Measurements from ENCODE around the gene TUBB.

The TUBB gene

GRCh38 chr6:30687659-30688431 is 32.3 kb upstream of the TUBB start:
- no peak for DNase-seq (ENCODE audit: low read depth, low spot score)

GRCh38 chr6:30688569-30688968 is 31.6 kb upstream of the TUBB start:
- DNase-seq (ENCODE audit: low read depth, low spot score) = no peak

DNA sequence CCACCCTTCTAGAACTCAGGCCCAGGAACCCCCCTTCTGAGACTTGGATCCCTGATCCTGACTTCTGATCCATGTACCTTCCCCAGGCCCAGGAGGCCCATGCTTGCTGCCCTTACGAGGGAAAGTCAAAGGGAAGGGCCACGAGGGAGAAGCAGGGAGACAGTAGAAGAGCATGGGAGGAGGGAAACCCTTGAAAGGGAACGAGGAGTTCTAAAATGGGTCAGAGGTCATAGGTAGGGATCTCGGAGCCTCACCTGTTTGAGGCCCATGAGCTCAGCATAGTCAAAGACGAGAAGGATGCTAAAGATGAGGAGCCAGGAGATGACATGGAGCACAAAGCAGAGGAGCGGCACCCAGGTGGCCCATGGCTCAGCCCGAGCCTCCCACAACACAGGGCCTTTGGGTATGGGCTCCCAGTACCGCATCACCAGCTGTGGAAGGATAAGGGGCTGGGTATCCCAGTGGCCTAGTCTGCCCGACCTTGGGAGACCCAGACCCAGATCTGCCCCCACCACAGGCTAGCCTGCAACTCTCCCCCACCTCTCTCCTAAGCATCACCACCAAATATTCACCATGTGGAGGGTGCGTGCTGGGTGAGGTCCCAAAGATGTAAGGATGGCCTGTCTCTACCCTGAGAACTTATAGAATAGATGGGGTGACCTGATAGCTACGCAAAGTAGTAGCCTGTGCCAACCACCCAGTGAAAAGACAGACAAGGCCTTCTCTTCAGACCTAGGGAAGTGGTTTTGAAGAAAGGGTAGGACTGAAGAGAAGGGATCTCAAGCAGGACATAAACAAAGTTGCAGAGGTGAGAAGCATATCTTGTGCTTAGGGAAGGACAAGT is 30.9 kb upstream of the TUBB start:
- no peak for DNase-seq (ENCODE audit: low read depth, low spot score)

GRCh38 chr6:30689985-30690384 is 30.2 kb upstream of the TUBB start:
- no peak for DNase-seq (ENCODE audit: low read depth, low spot score)

DNA sequence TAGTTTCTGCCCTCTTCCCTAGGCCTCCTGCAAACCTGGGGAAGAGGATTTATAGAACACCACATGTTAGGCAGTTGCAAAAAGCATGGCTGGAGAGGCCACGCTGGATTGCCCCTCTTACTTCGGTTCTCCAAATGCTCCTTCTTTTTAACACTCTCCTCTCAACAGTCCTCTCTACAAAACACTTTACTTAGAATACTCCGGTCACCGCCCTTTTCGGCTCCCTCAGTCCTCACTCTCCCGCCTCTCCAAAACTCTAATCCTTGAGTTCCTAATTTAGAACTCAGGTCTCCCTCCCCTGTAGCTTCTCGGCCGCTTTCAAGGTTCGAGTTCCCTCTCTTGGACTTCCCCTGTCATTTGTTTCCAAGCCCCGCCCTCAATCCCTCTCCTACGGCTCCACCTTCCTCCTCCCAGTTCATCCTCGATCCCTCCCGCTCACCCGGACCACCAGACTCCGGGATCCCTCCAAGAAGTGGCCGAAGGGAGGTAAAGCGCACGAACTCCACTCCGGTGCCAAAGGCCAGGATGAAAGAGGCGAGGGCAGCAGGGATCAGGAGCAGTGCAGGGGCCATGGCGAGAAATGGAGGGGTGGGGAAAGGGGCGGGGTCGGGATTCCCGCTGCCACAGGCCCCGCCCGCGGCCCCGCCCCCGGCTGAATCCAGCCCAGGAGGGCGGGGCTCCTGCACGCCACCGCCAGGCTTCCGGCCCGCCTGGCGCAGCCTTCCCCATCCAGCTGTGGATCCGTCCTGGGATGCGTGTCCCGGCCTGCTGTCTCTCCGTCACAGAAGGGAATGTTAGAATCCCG is 29.5 kb upstream of the TUBB start, which contains the start of gene NRM:
Gene NRM (minus strand): TSS at position 582 of the 805 bp plus-strand sequence. CDS start 10 bp downstream, at position 572.
- DNase-seq (ENCODE audit: low read depth, low spot score) = no peak

DNA sequence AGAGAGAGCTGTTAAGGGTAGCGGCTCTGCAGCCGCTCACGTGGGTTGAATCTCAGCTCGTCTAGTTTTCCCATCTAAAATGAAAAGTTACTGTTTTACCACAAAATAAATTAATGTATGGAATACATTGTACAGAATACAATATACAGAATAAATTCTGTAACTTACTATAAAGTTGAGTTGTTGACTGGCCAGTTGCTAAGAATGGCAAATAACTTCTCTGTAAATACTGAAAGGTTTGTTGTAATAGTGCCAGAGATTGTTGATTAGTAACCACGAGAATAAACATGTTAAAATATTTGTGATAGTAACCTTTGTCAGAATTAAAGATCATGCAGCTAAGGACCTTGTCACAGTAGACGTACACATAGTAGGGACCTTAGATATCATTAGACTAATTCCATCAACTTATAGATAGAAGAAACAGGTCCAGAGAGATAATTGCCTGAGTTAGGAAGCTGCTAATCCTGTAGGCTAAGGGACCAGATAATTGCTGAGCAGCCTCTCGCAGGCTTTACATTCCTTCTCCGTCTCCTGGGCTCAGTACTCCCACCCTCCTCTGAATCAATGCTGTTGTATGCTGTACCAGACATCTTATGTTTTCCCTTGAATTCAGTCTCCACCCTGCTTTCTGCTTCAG is 28.8 kb upstream of the TUBB start:
- DNase-seq (ENCODE audit: low read depth, low spot score) = no peak

DNA sequence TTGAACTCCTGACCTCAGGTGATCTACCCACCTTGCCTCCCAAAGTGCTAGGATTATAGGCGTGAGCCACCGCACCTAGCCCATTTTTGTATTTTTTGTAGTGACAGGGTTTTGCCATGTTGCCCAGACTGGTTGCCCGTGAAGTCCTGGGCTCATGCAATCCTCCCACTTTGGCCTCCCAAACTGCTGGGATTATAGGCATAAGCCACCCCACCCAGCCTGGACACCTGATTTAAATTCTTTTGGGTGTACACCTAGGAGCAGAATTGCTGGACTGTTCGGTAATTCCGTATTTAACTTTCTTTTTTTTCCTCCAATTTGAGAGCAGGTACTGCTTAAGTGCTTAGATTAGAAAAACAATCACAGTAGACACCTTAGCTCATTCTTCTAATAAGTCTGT is 23.7 kb upstream of the TUBB start:
- no peak for DNase-seq (ENCODE audit: low read depth, low spot score)

DNA sequence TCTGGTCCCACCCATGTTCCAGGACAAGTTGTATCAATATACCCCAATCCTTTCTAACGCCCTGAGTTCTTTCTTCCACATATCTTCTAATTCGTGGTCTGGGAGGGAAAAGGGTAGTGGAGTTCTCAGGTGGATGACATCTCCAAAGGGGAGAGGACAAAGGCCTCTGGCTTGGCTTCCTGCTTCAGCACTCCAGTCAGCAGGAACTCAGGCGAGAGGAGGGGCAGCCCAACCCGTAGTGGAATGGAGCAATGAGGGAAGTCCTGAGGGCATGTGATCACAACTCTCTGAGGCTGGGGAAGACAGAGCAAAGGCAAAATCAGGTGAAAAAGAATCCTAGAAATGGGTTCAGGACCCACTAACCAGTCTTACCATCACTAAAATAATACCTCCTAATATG is 19.8 kb upstream of the TUBB start:
- no peak for DNase-seq (ENCODE audit: low read depth, low spot score)

DNA sequence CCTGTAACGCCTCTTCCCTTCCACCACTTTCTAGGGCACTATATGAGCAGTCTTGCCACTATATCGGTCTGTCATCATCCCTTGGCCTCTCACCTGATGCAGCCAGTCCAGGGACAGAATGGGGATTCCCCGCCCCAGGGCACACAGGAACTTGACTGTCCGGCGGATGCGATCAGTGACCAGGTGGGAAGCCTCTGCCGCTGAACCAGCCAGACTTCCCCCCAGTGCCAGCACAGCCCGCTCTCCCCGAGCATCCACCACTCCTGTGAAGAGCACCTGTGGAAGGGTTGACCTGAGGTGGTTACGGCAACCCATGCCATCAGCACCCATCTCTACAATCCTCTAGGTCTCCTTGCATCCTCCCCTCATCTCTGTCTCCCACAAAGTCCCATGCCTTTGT is 17.1 kb upstream of the TUBB start:
- DNase-seq (ENCODE audit: low read depth, low spot score) = no peak

- no peak for DNase-seq (ENCODE audit: low read depth, low spot score)
Measured at GRCh38 chr6:30703821-30704220, 16.3 kb upstream of the TUBB start.

DNA sequence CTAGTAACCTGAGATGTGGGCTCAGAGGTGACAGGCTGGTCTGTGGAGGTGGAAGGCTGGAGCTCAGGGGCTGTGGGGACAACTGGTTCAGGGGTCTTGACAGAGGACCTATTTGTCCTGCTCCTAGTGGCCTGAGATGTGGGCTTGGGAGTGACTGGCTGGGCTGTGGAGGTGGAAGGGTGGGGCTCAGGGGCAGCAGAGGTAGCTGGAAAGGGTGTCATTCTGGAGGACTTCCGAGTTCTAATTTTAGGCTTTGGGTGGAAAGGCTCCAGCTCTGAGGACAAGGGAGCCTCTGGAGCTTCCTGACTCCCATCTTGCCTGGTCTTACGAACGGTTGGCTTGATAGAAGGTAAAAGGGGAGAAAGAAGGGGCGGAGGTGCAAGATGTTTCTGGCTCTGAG is 14.5 kb upstream of the TUBB start:
- DNase-seq (ENCODE audit: low read depth, low spot score) = no peak

GRCh38 chr6:30707281-30707850 is 12.8 kb upstream of the TUBB start:
- DNase-seq (ENCODE audit: low read depth, low spot score) = no peak

DNA sequence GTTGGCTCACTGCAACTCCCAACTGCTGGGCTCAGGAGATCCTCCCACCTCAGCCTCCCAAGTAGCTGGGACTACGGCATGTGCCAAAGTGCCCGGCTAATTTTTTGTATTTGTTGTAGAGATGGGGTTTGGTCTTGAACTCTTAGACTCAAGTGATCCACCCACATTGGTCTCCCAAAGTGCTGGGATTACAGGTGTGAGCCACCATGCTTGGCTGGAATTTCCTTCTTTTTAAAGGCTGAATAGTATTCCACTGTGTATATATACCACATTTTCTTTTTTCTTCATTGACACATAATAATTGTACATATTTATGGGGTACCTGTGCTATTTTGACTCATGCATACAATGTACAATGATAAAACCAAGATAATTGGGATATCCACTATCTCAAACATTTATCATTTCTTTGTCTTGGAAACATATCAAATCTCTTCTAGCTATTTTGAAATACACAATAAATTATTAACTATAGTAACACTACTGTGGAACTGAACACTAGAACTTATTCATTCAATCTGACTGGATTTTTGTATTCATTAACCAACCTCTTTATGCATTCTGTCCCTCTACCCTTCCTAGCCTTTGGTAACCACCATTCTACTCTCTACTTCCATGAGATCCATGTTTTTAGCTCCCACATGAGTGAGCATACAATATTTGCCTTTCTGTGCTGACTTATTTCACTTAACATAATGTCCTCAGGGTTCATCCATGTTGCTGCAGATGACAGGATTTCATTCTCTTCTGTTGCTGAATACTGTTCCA is 10.9 kb upstream of the TUBB start:
- DNase-seq (ENCODE audit: low read depth, low spot score) = no peak

DNA sequence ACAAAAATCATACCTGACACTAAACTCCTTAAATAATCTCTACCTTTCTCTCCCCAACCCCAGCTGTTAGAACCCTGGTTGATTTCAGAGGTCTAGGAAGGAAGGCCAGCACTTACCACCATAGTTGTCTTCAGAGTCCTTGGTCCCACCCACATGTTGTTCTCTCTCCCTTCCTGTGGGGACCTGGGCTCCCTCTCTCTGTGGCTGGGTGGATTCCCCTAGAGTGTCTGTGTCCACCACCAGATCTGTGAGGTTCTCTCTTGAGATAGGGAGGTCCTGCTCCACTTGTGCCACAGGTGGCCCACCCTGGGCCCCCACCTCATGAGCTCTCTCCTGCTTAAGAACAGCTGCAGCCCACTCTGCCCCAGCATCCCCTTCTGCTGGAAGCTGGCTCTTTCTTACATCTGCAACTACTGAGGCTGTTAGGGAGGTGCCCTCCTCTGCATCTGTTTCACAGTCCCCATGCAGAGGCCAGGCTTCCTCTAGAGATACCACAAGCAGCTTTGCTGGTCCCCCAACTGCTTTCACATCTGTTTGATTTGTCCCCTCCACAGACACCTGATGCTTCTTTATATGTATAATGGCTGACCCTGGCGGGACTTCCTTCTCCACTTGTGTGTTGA is 8.3 kb upstream of the TUBB start:
- DNase-seq (ENCODE audit: low read depth, low spot score) = no peak

- no peak for DNase-seq (ENCODE audit: low read depth, low spot score)
Measured at GRCh38 chr6:30712441-30712945, 7.7 kb upstream of the TUBB start.

DNA sequence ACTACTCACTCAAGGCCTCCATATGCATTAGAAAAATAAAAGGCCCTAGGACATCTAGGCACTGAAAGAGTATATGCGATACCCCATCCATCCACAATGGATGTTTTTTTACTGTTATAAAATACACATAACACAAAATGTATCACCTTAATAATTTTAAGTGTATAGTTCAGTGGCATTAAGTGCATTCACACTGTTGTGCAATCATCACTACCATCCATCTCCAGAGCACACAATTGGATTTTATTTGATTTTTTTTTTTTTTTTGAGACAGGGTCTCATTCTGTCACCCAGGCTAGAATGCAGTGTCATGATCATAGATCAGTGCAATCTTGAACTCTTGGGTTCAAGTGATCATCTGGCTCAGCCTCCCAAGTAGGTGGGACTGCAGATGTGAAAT is 5.9 kb upstream of the TUBB start:
- DNase-seq (ENCODE audit: low read depth, low spot score) = no peak

DNA sequence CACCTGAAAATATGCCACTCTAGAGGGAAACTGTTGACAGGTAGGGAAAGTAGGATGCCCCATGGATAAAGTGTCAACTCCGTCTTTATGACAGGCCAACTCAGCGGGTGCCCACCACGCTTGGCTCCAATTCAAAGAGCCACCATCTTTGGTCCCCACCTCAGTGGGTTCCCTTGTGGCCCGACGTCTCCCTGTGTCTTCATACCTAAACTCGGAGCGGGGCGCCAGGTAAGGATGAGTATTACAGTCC is 3.3 kb upstream of the TUBB start:
- DNase-seq (ENCODE audit: low read depth, low spot score) = no peak

DNA sequence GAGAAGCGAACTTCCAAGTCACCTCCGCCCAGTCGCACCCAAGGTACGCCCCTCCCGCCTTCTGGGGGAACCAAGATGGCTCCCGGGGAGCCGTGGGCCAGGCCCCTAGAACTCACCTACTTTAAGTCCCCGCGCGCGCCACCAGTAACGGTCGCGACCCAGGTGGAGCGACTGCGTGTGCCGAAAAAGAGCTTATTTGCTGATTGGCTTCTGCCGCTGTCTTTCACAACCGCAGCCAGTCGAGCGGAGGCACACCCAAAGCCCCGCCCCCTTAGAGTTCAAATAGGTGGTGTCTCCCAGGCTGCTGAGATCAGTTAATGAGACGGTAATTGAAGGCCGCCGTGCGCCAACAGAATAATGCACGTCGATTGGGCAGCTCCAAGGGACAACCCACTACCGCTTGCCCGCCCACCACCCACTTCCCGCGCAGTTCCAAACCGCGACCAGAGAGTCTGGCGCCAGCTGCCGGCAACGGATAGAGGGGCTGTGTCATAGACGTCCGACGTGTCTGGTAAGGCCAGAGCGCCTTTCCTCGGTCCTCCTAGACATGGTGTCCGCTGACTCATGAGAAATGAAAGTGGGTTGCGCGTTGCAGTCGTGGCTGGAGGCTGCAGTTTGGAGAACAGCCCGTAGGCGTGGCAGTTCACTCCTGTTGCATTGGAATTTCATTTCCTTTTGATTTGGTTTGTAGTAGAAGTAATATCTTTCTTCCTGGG is 2.9 kb upstream of the TUBB start, which contains the start of gene MDC1:
Gene MDC1 (minus strand): TSS at position 153 of the 716 bp plus-strand sequence. CDS start 2,106 bp downstream, outside the sequence.
- peak; percentile 99 for DNase-seq (ENCODE audit: low read depth, low spot score)

All from iPS DF 19.7 (cell line).